GM12878 (cell line): ENCODE measurements around the gene SLC6A1.

Experiments
- CTCF ChIP-seq, 3 experiments: IDR thresholded peaks in 2 of 3; conservative IDR thresholded peaks in 1 of 3; 2 replicates each; pipeline ENCODE4 v1.5.1; 2011; ENCODE audit warnings: low read depth in 3 of 3, low read length in 3 of 3, mild to moderate bottlenecking in 3 of 3, control low read depth in 2 of 3, moderate library complexity in 2 of 3, inconsistent platforms in 1 of 3, mixed read lengths in 1 of 3; ENCODE audit not compliant: control insufficient read depth in 2 of 3, insufficient read depth in 1 of 3; ENCODE audit errors: extremely low read depth in 1 of 3
- E2F8 ChIP-seq: fragments of 450-650 bp; IDR thresholded peaks from 2 replicates; pipeline ENCODE4 v1.6.1; 2018; ENCODE audit warnings: mild to moderate bottlenecking, low read depth, moderate library complexity; ENCODE audit not compliant: partially characterized antibody
- MAX ChIP-seq: IDR thresholded peaks from 2 replicates; pipeline ENCODE4 v1.6.1; 2012; ENCODE audit warnings: low read depth, low read length, improper control_type of control experiment
- NR2C2 ChIP-seq: IDR thresholded peaks from 2 replicates; pipeline ENCODE4 v1.6.1; 2011; ENCODE audit warnings: borderline replicate concordance, low read depth; ENCODE audit not compliant: control insufficient read depth, insufficient read length
- YY1 ChIP-seq: IDR thresholded peaks from 2 replicates; pipeline ENCODE4 v1.6.1; 2011; ENCODE audit warnings: low read depth, mild to moderate bottlenecking, low read length
- ZBTB33 ChIP-seq: fragments of 450-650 bp; IDR thresholded peaks from 2 replicates; pipeline ENCODE4 v1.6.1; 2017; ENCODE audit warnings: mild to moderate bottlenecking
- ZNF24 ChIP-seq: fragments of 450-650 bp; IDR thresholded peaks from 2 replicates; pipeline ENCODE4 v1.6.1; 2017; ENCODE audit warnings: antibody characterized with exemption, mild to moderate bottlenecking
- ZNF687 ChIP-seq: fragments of 450-650 bp; IDR thresholded peaks from 2 replicates; pipeline ENCODE4 v1.6.1; 2017; ENCODE audit warnings: mild to moderate bottlenecking, moderate library complexity

- no peak for TF ChIP-seq ZNF24
- TF ChIP-seq CTCF (IDR thresholded peaks at IDR 0.05 in 2 of 3, conservative IDR thresholded peaks at IDR 0.05 in 1 of 3; ENCODE audit: control insufficient read depth in 2 of 3, extremely low read depth in 1 of 3, insufficient read depth in 1 of 3, low read depth in 3 of 3, low read length in 3 of 3): peak; percentile 36 to 46 (median 36)
- no peak for TF ChIP-seq ZNF687
- TF ChIP-seq E2F8: no peak
- TF ChIP-seq NR2C2: no peak
- TF ChIP-seq YY1: no peak
- TF ChIP-seq ZBTB33: no peak
- TF ChIP-seq MAX: no peak
These were observed 41.9 kb upstream of the SLC6A1 start for GRCh38 chr3:10950476-10951294.
